GM21737 (cell line): ENCODE measurements around the gene WDR81.
"Not testable (repeated sequence)": the region's sequence is repeated elsewhere in the genome, so short reads cannot be mapped to it uniquely, and the experiment has no call there.

Experiments used
- ATAC-seq: cut with Tn5 transposase; IDR thresholded peaks from one replicate; pipeline ENCODE4 v1.9.1; 2021; ENCODE audit warnings: mild to moderate bottlenecking, moderate library complexity; ENCODE audit not compliant: unreplicated experiment

The WDR81 gene

GRCh38 chr17:1753767-1754429 is 29.4 kb downstream of the WDR81 start:
- ATAC-seq = no peak

GRCh38 chr17:1754430-1755112 is 30.1 kb downstream of the WDR81 start:
- ATAC-seq = no peak

- ATAC-seq = no peak
These were observed 30.8 kb downstream of the WDR81 start for GRCh38 chr17:1755252-1755826.

- ATAC-seq = no peak
These were observed 31.3 kb downstream of the WDR81 start for GRCh38 chr17:1755827-1756262.

DNA sequence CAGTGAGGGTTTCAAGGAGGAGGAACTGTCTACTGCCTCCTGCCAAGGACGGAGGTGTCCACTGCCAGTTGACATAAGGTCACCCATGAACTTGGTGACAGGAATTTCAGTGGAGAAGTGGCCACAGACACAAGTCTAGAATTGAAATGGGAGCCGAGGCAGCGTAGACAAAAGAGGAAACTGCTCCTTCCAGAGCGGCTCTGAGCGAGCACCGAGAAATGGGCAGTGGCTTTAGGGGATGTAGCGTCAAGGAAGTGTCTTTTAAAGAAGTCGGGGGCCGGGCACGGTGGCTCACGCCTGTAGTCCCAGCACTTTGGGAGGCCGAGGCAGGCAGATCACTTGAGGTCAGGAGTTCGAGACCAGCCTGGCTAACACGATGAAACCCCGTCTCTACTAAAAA is 34.3 kb downstream of the WDR81 start:
- no peak for ATAC-seq

DNA sequence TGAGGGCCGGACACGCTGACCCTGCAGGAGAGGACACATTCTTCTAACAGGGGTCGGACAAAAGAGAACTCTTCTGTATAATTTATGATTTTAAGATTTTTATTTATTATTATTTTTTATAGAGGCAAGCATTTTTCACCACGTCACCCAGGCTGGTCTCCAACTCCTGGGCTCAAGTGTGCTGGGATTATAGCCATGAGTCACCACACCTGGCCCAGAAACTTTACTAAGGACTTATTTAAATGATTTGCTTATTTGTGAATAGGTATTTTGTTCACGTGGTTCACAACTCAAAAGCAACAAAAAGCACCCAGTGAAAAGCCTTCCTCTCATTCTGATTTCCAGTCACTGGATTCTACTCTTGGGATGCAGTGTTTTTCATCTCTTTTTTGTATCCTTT is 35.0 kb downstream of the WDR81 start:
- ATAC-seq = no peak

DNA sequence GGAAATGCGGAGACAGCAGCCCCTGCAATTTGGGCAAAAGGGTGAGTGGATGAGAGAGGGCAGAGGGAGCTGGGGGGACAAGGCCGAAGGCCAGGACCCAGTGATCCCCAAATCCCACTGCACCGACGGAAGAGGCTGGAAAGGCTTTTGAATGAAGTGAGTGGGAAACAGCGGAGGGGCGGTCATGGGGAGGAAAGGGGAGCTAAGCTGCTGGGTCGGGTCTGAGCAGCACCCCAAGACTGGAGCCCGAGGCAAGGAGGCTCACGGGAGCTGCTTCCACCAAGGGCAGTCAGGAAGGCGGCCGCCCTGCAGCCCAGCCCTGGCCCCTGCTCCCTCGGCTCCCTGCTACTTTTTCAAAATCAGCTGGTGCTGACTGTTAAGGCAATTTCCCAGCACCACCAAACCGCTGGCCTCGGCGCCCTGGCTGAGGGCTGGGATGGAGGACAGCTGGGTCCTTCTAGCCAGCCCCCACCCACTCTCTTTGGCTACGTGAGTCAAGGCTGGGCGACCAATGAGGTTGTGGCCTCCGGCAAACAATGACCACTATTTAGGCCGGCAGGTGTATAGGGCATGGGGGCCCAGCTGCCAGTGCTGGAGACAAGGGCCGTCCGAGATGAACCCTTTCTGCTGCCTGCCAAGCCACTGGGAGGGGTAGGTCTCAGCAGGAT is 37.9 kb downstream of the WDR81 start:
- no peak for ATAC-seq

- no peak for ATAC-seq
These were observed 38.7 kb downstream of the WDR81 start for GRCh38 chr17:1762901-1763898.

DNA sequence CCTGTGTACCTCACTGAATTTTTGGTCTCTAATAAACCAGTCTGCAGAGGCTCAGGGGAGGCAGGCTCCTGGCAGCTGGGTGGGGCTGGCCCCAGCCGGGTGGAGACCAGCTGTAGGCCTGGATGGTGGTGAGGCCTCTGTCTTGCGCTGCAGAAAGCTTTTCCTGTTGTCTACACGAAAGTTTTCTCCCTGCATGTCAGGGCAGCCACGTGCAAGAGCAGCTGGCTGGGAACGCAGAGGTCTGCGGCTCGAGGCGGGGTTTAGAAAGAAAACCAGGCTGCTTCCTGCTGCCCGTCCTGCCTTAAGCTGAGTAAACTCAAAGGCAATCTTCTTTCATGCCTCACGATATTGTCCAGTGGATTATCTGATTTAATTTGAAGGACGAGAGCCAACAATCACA is 39.8 kb downstream of the WDR81 start:
- ATAC-seq = no peak

- not testable (repeated sequence) for ATAC-seq
These were observed 40.2 kb downstream of the WDR81 start for GRCh38 chr17:1764705-1765104.

DNA sequence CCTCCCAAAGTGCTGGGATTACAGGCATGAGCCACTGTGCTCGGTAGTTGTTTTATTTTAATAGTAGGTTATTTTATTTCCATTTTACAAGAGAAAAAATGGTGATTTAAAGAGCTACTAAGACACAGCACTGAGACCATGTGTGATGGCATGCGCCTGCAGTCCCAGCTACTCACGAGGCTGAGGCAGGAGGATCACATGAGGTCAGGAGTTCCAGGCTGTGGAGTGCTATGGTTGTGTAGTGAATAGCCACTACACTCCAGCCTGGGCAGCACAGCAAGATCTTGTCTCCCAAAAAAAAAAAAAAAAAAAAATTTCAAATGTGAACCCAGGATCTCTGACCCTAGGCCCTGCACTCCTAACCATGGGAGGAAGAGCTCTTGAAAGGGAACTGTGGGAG is 41.1 kb downstream of the WDR81 start:
- no peak for ATAC-seq

DNA sequence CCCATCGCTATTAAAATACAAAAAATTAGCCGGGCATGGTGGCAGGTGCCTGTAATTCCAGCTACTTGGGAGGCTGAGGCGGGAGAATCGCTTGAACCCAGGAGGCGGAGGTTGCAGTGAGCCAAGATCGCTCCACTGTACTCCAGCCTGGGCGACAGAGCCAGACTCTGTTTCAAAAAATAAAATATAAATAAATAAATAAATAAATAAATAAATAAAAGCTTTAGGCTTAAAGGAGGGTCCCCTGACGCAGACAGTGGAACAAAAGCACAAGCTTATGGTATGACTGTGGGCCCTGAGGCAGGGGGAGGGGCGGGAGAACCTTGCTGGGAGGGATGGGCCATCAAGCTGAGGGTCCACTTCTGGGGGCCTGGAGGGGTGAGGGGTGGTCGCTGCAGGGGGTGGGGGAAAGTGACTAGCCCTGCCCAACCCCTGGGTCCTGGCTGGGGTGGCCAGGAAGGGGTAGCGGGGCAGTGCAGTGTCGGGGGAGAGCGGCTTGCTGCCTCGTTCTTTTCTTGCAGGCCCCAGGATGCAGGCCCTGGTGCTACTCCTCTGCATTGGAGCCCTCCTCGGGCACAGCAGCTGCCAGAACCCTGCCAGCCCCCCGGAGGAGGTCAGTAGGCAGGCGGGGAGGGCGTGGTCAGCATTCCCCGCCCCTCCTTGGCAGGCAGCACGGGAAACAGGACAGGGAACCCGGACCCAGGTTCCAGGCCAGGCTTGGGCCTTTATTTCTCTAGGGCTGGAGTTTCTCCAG is 42.1 kb downstream of the WDR81 start:
- no peak for ATAC-seq

GRCh38 chr17:1767358-1767757 is 42.9 kb downstream of the WDR81 start:
- no peak for ATAC-seq

DNA sequence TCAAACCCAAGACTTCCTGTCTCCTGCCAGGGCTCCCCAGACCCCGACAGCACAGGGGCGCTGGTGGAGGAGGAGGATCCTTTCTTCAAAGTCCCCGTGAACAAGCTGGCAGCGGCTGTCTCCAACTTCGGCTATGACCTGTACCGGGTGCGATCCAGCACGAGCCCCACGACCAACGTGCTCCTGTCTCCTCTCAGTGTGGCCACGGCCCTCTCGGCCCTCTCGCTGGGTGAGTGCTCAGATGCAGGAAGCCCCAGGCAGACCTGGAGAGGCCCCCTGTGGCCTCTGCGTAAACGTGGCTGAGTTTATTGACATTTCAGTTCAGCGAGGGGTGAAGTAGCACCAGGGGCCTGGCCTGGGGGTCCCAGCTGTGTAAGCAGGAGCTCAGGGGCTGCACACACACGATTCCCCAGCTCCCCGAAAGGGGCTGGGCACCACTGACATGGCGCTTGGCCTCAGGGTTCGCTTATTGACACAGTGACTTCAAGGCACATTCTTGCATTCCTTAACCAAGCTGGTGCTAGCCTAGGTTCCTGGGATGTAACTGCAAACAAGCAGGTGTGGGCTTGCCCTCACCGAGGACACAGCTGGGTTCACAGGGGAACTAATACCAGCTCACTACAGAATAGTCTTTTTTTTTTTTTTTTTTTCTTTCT is 45.4 kb downstream of the WDR81 start:
- ATAC-seq = no peak

- not testable (repeated sequence) for ATAC-seq
These were observed 48.6 kb downstream of the WDR81 start for GRCh38 chr17:1773000-1773695.

DNA sequence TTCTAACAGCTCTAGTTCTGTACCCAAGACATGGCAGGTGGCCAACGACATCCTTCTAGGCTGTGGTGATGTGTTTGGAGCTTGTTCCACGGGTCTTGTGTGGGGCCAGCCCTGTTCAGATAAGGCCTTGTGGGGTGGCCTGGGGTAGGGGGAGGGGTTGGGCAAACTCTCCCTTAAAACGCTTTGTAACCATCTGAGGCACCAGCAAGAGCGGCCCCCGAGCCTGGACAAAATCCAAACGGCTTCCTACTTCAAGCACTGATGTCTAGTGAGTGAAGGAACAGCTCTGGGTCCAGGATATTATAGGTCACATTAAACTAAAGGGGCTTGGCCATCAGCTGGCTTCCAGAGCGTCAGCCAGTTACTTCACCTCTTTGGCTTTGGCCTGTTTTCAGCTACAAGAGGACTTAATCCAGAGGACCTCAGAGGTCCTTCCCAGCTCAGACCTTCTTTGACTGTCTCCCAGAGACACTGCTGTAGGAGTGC is 49.2 kb downstream of the WDR81 start:
- no peak for ATAC-seq

- no peak for ATAC-seq
These were observed 50.1 kb downstream of the WDR81 start for GRCh38 chr17:1774390-1775176.

DNA sequence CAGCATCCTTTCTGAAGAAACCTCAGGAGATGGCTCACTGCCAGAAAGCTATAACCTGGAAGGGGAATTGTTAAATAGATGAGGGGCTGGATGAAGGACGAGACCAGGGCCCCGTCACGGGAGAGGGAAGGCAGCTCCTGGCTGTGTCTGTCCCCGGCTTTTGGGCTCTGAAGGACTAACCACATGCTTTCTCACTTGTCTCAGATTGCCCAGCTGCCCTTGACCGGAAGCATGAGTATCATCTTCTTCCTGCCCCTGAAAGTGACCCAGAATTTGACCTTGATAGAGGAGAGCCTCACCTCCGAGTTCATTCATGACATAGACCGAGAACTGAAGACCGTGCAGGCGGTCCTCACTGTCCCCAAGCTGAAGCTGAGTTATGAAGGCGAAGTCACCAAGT is 51.8 kb downstream of the WDR81 start:
- ATAC-seq = no peak
